Measurements from ENCODE around the gene TNXB. TPM values are rescaled to one million over a fixed set of nuclear protein-coding genes. Genes with fewer than 3 reads are reported as not detected.
"Not testable (repeated sequence)": the region's sequence is repeated elsewhere in the genome, so short reads cannot be mapped to it uniquely, and the experiment has no call there.

TNXB gene
- total RNA-seq, 1 donor from 2014 or later = 0.90 TPM

DNA sequence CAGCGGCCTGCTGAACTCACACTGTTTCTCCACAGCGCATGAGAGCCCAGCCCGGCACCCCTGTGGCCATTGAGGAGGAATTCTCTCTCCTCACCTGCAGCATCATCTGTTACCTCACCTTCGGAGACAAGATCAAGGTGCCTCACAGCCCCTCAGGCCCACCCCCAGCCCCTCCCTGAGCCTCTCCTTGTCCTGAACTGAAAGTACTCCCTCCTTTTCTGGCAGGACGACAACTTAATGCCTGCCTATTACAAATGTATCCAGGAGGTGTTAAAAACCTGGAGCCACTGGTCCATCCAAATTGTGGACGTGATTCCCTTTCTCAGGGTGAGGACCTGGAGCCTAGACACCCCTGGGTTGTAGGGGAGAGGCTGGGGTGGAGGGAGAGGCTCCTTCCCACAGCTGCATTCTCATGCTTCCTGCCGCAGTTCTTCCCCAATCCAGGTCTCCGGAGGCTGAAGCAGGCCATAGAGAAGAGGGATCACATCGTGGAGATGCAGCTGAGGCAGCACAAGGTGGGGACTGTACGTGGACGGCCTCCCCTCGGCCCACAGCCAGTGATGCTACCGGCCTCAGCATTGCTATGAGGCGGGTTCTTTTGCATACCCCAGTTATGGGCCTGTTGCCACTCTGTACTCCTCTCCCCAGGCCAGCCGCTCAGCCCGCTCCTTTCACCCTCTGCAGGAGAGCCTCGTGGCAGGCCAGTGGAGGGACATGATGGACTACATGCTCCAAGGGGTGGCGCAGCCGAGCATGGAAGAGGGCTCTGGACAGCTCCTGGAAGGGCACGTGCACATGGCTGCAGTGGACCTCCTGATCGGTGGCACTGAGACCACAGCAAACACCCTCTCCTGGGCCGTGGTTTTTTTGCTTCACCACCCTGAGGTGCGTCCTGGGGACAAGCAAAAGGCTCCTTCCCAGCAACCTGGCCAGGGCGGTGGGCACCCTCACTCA lies 69.5 kb downstream of the TNXB start:
- not testable (repeated sequence) for DNase-seq (ENCODE audit: low read depth in 2 of 2)

DNA sequence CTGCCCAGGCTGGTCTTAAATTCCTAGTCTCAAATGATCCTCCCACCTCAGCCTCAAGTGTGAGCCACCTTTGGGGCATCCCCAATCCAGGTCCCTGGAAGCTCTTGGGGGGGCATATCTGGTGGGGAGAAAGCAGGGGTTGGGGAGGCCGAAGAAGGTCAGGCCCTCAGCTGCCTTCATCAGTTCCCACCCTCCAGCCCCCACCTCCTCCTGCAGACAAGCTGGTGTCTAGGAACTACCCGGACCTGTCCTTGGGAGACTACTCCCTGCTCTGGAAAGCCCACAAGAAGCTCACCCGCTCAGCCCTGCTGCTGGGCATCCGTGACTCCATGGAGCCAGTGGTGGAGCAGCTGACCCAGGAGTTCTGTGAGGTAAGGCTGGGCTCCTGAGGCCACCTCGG lies 70.3 kb downstream of the TNXB start:
- not testable (repeated sequence) for DNase-seq (ENCODE audit: low read depth in 2 of 2)

DNA sequence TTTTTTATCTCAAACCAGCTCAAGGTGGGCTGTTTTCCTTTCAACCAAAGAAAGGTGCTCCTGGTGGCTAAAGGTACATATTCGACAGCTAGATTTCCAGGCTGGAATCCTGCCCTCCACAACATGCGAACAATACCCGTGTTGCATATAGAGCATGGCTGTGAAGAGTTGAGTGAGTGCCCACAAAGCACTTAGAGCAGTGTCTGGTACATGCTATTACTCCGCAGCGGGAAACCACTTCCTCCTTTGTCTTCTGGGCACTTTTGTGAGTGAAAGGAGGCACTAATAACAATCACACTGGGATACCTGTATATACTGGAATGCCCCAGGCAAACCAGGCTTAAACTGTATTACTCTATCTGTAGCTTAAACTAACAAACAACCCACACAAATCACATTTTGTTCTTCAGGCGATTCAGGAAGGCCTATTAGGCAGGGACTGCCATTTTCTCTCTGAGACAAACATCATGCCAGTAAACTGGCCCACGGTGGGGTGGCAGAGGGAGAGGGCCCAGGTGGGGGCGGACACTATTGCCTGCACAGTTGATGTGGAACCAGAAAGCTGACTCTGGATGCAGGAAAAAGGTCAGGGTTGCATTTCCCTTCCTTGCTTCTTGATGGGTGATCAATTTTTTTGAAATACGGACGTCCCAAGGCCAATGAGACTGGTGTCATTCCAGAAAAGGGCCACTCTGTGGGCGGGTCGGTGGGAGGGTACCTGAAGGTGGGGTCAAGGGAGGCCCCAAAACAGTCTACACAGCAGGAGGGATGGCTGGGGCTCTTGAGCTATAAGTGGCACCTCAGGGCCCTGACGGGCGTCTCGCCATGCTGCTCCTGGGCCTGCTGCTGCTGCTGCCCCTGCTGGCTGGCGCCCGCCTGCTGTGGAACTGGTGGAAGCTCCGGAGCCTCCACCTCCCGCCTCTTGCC lies 71.3 kb downstream of the TNXB start, which contains the start of gene CYP21A2:
CYP21A2 (plus strand) TSS at position 818 of the 927 bp plus-strand sequence; CDS start at position 826, 8 bp downstream.
- not testable (repeated sequence) for DNase-seq (ENCODE audit: low read depth in 2 of 2)

DNA sequence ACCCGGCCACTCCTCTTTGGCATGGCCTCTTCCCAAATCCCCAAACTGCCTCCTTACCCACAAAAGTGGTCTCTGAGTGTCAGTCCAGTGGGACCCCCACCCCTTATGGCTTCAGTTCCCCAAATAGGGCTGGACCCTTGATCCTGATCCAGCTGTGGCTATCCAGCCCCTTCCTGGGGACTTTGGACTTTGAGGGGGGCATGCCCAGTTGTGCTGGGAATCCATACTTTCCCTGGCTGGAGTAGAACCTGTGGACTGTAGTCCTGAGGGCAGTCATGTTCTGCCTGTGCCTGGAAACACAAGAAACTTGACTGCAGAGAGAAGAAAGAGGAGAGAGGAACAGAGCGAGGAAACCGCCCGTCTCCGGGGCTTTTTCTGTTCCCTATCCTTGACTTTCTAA lies 72.0 kb downstream of the TNXB start:
- not testable (repeated sequence) for DNase-seq (ENCODE audit: low read depth in 2 of 2)

DNA sequence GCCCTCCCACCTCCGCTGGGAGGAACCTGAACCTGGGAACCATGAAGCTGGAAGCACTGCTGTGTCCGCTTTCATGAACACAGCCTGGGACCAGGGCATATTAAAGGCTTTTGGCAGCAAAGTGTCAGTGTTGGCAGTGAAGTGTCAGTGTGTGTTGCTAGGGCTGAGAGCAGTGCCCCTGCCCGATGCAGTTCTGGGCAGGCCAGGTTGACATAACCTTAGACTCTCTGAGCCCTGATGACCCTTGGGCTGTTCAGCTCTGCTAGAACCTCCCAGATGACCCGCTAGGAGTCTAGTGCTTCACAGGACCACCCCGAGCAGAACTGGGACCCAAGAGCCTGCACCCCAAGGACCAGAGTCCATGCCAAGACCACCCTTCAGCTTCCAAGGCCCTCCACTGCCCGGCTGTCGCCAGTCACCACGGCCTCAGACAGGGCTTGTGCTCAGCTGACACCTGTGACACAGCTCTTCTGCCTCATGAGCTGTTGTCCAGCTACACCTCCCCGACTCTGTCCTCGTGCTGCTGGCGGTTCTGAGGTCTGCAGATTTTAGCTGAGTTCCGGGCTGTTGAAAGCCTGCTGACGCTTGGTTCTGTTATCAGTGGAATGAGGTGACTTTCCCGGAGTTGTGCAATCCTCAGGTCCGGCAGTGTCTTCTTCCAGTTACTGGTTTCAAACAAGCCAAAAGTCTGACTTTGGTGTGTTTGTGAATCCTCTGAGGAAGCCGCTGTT lies 73.7 kb downstream of the TNXB start:
- DNase-seq (ENCODE audit: low read depth in 2 of 2) = not testable (repeated sequence)

DNA sequence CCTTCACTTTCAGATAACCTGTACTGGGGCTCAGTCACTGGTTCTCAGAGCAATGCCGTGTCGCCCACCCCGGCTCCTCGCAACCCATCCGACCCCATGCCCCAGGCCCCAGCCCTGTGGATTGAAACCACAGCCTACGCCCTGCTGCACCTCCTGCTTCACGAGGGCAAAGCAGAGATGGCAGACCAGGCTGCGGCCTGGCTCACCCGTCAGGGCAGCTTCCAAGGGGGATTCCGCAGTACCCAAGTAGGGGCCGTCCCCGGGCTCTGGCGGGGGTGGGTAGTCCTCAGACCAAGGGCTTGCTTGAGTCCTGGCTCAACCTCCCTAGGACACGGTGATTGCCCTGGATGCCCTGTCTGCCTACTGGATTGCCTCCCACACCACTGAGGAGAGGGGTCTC lies 79.6 kb downstream of the TNXB start:
- DNase-seq (ENCODE audit: low read depth in 2 of 2) = not testable (repeated sequence)

DNA sequence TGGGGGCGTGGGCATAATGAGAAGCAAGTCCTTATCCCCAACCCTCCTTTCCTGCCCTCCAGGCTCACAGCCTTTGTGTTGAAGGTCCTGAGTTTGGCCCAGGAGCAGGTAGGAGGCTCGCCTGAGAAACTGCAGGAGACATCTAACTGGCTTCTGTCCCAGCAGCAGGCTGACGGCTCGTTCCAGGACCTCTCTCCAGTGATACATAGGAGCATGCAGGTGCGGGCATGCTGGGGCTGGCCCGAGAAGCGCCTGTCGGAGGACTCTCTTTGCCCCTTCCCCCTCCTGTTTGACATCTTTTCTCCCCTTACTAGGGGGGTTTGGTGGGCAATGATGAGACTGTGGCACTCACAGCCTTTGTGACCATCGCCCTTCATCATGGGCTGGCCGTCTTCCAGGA lies 80.5 kb downstream of the TNXB start:
- not testable (repeated sequence) for DNase-seq (ENCODE audit: low read depth in 2 of 2)

DNA sequence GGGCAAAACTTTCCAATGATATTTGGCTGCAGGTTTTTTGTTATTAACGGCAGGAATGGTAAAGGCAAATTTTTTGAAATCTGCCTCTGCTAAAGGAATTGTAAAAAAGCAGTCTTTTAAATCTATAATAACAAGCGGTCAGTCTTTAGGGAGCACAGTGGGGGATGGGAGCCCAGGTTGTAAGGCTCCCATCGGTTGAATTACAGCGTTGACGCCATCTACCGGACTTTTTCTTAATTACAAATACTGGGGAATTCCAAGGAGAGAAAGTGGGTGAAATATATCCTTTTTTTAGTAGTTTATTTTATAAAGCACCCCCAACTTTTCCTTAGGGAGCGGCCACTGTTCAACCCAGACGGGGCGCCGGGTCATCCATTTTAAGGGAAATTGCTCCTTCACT lies 87.0 kb downstream of the TNXB start:
- DNase-seq (ENCODE audit: low read depth in 2 of 2) = not testable (repeated sequence)

DNA sequence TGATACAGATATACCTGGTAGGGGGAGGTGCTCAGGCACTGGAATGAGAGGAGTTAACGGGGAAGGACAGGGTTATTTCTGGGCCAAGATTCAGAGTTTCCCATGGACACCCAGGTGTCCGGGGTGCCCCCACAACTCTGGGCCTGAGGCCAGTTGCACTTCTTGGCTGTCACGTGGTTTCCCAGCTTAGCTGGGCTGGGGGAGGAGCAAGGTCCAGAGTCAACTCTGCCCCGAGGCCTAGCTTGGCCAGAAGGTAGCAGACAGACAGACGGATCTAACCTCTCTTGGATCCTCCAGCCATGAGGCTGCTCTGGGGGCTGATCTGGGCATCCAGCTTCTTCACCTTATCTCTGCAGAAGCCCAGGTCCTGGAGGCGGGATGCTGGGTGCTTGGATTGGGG lies 94.6 kb downstream of the TNXB start, which contains the start of gene C4B:
C4B (plus strand) TSS at position 249 of the 400 bp plus-strand sequence; CDS start at position 300, 51 bp downstream.
- not testable (repeated sequence) for DNase-seq (ENCODE audit: low read depth in 2 of 2)

DNA sequence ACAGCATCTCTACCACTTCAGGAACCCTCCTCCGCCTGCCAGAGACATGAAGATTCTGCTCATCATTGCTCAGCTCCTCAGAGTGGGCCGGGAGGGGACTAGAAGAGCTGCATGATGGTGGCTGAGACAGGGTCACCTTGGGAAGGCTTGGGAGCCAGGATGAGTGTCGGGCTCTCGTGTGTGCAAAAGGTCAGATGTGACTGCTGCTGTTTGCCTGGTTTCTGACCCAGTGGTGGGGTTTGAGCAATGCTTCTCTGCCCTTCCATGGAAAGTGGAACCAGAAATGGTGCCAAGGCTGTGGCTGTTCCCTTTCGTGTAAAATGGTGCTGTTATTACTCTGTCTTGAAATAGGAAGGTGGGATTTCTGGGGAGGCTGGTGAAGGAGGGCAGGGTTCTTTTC lies 95.4 kb downstream of the TNXB start:
- not testable (repeated sequence) for DNase-seq (ENCODE audit: low read depth in 2 of 2)

DNA sequence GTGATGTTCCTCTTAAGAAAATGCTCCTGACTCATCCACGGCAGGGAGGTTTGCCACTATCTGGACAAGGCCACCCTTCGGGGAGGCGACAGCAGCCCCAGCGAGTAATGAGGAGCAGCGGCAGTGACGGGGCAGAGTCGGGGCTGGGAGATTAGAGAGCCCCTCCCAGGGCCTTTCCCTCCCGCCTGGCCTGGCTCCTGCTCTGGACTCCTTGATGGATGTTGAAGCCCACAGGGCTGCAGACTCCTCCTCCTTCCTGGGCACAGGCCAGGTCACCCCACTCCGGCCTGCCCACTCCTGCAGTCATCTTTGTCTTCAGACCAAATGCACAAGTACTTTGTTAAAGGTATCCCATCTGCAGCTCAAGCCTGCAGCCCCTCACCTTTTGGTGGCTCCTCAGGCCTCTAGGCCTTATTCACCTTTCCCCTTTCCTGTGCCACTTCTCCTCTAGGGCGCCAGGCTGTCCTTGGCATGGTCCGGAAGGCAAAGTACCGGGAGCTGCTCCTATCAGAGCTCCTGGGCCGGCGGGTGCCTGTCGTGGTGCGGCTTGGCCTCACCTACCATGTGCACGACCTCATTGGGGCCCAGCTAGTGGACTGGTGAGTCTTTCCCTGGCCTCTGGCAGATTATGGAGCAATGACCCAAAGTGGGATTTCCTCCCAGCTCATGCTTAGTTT lies 96.1 kb downstream of the TNXB start:
- not testable (repeated sequence) for DNase-seq (ENCODE audit: low read depth in 2 of 2)

DNA sequence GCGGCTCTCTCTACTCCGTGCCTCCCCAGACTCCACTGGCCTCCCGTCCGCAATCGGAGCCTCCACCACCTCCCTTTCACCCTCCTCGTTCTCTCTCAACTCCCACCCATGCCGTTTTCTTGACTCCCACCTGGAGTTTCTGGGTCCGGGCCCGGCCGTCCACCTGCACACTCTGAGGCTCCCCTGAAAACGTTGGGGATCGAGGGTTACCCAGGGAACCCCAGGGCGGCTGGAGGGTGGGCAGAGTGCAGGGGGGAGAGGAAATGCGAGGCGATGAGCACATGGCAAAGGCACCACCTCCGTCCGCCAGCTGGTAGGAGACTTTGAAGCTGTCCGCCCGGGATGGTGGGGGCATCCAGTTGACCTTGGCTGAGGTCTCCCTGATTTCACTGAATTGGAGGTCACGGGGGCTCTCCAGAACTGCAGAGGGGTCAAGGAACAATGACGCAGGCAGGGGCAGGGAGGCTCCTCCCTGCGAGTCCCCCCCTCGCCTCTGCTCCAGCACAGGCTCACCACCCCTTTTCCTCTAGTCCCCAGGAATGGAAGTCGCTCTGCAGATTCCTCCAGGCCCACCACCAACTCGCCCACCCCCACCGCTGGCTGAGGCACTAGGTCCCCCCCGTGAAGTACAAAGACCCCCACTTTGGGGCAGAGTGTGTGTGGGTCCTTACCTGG lies 98.1 kb downstream of the TNXB start:
- not testable (repeated sequence) for DNase-seq (ENCODE audit: low read depth in 2 of 2)

DNA sequence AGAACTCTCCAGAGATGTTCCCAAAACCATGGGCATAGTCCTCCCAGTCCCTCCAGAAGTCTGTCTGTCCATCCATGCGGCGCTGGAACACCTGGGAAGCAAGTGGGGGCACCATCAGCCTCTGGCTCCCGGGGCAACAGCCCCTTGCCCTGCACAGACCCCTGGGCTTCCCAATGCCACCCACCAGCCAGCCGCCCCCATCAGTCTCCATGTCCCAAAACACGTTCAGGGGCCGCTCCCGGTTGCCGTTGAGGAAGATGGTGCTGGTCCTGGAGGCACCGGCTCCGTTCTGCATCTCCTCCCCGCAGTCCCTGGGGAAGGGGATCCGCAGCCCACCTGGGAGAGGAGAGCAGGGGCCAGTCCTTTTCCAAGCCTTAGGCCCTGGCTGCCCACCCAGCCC lies 99.6 kb downstream of the TNXB start:
- DNase-seq (ENCODE audit: low read depth in 2 of 2) = not testable (repeated sequence)

DNA sequence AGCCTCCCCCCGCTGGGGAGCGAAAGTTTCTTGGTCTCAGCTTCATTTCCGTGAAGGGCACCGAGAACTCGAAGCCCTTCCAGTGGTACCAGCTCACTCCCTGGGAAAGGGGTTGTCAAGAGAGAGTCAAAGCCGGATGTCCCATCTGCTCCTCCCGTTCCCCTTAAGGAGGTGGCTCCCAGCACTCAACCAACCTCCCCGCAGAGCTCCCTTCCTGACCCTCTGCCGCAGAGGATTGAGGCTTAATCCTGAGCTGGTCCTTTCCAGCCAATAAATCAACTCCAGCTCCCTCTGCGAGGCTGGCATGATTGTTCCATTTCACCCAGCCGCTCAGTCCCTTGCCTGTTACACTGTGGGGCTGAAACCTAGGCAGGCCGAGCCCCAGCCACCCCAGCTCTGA lies 100.5 kb downstream of the TNXB start:
- not testable (repeated sequence) for DNase-seq (ENCODE audit: low read depth in 2 of 2)

DNA sequence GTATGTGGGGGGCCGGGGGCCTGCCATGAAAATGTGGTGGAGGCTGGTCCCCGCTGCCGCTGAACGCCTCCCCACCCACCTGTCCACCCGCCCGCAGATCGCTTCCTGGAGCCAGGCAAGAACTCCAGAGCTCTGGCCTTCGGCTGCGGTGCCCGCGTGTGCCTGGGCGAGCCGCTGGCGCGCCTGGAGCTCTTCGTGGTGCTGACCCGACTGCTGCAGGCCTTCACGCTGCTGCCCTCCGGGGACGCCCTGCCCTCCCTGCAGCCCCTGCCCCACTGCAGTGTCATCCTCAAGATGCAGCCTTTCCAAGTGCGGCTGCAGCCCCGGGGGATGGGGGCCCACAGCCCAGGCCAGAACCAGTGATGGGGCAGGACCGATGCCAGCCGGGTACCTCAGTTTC lies 101.1 kb downstream of the TNXB start:
- DNase-seq (ENCODE audit: low read depth in 2 of 2) = not testable (repeated sequence)

DNA sequence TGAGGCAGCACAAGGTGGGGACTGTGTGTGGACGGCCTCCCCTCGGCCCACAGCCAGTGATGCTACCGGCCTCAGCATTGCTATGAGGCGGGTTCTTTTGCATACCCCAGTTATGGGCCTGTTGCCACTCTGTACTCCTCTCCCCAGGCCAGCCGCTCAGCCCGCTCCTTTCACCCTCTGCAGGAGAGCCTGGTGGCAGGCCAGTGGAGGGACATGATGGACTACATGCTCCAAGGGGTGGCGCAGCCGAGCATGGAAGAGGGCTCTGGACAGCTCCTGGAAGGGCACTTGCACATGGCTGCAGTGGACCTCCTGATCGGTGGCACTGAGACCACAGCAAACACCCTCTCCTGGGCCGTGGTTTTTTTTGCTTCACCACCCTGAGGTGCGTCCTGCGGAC lies 102.1 kb downstream of the TNXB start:
- DNase-seq (ENCODE audit: low read depth in 2 of 2) = not testable (repeated sequence)

DNA sequence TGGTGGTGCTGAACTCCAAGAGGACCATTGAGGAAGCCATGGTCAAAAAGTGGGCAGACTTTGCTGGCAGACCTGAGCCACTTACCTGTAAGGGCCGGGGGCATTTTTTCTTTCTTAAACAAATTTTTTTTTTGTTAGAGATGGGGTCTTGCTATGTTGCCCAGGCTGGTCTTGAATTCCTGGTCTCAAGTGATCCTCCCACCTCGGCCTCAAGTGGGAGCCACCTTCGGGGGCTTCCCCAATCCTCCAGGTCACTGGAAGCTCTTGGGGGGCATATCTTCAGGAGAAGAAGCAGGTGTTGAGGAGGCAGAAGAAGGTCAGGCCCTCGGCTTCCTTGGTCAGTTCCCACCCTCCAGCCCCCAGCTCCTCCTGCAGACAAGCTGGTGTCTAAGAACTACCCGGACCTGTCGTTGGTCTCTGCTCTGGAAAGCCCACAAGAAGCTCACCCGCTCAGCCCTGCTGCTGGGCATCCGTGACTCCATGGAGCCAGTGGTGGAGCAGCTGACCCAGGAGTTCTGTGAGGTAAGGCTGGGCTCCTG lies 103.1 kb downstream of the TNXB start:
- DNase-seq (ENCODE audit: low read depth in 2 of 2) = not testable (repeated sequence)

DNA sequence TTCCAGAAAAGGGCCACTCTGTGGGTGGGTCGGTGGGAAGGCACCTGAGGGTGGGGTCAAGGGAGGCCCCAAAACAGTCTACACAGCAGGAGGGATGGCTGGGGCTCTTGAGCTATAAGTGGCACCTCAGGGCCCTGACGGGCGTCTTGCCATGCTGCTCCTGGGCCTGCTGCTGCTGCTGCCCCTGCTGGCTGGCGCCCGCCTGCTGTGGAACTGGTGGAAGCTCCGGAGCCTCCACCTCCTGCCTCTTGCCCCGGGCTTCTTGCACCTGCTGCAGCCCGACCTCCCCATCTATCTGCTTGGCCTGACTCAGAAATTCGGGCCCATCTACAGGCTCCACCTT lies 103.6 kb downstream of the TNXB start:
- DNase-seq (ENCODE audit: low read depth in 2 of 2) = not testable (repeated sequence)

DNA sequence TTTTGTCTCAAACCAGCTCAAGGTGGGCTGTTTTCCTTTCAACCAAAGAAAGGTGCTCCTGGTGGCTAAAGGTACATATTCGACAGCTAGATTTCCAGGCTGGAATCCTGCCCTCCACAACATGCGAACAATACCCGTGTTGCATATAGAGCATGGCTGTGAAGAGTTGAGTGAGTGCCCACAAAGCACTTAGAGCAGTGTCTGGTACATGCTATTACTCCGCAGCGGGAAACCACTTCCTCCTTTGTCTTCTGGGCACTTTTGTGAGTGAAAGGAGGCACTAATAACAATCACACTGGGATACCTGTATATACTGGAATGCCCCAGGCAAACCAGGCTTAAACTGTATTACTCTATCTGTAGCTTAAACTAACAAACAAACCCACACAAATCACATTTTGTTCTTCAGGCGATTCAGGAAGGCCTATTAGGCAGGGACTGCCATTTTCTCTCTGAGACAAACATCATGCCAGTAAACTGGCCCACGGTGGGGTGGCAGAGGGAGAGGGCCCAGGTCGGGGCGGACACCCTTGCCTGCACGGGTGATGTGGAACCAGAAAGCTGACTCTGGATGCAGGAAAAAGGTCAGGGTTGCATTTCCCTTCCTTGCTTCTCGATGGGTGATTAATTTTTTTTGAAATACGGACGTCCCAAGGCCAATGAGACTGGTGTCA lies 104.1 kb downstream of the TNXB start:
- not testable (repeated sequence) for DNase-seq (ENCODE audit: low read depth in 2 of 2)
